Measurements from ENCODE around the gene TNFRSF19. TPM values are rescaled to one million over a fixed set of nuclear protein-coding genes. Genes with fewer than 3 reads are reported as not detected.

The TNFRSF19 gene
- total and polyA plus RNA-seq, 2 of the 13 experiments (the other 11 are each of a cell fraction or from before 2014, with no cell fraction given): 75.3 to 77.7 TPM

- TF ChIP-seq ZSCAN21 (CRISPR knock-in tag; IDR thresholded peaks at IDR 0.05; ENCODE audit: borderline replicate concordance): peak; percentile 55
- TF ChIP-seq ZNF180 (CRISPR knock-in tag; IDR thresholded peaks at IDR 0.05; ENCODE audit: borderline replicate concordance, low read depth): no peak
- TF ChIP-seq CEBPZ (IDR thresholded peaks at IDR 0.05; ENCODE audit: low read length): no peak
- TF ChIP-seq, protein P1, sequence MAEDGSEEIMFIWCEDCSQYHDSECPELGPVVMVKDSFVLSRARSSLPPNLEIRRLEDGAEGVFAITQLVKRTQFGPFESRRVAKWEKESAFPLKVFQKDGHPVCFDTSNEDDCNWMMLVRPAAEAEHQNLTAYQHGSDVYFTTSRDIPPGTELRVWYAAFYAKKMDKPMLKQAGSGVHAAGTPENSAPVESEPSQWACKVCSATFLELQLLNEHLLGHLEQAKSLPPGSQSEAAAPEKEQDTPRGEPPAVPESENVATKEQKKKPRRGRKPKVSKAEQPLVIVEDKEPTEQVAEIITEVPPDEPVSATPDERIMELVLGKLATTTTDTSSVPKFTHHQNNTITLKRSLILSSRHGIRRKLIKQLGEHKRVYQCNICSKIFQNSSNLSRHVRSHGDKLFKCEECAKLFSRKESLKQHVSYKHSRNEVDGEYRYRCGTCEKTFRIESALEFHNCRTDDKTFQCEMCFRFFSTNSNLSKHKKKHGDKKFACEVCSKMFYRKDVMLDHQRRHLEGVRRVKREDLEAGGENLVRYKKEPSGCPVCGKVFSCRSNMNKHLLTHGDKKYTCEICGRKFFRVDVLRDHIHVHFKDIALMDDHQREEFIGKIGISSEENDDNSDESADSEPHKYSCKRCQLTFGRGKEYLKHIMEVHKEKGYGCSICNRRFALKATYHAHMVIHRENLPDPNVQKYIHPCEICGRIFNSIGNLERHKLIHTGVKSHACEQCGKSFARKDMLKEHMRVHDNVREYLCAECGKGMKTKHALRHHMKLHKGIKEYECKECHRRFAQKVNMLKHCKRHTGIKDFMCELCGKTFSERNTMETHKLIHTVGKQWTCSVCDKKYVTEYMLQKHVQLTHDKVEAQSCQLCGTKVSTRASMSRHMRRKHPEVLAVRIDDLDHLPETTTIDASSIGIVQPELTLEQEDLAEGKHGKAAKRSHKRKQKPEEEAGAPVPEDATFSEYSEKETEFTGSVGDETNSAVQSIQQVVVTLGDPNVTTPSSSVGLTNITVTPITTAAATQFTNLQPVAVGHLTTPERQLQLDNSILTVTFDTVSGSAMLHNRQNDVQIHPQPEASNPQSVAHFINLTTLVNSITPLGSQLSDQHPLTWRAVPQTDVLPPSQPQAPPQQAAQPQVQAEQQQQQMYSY (CRISPR knock-in tag; IDR thresholded peaks at IDR 0.05): peak; percentile 77; the same call in 1 of the 2 replicates
- TF ChIP-seq TSC22D2 (CRISPR knock-in tag; IDR thresholded peaks at IDR 0.05; ENCODE audit: borderline replicate concordance): no peak
- TF ChIP-seq GLI4 (CRISPR knock-in tag; IDR thresholded peaks at IDR 0.05; ENCODE audit: borderline replicate concordance): no peak
- TF ChIP-seq ASH2L (IDR thresholded peaks at IDR 0.05; ENCODE audit: insufficient read length, low read depth, low read length): peak; percentile 41
- no peak for TF ChIP-seq ZSCAN25 (CRISPR knock-in tag; IDR thresholded peaks at IDR 0.05)
- TF ChIP-seq DNMT1 (CRISPR knock-in tag; IDR thresholded peaks at IDR 0.05): no peak
- TF ChIP-seq DZIP1 (CRISPR knock-in tag; IDR thresholded peaks at IDR 0.05): peak; percentile 50; the same call in 1 of the 2 replicates
- TF ChIP-seq ZNF768 (CRISPR knock-in tag; IDR thresholded peaks at IDR 0.05): peak; percentile 43; the same call in 1 of the 2 replicates
- no peak for TF ChIP-seq ZNF75D (CRISPR knock-in tag; IDR thresholded peaks at IDR 0.05; ENCODE audit: borderline replicate concordance)
- no peak for TF ChIP-seq ZNF883 (CRISPR knock-in tag; IDR thresholded peaks at IDR 0.05; ENCODE audit: not compliant biosample characterization)
- TF ChIP-seq, protein P2, sequence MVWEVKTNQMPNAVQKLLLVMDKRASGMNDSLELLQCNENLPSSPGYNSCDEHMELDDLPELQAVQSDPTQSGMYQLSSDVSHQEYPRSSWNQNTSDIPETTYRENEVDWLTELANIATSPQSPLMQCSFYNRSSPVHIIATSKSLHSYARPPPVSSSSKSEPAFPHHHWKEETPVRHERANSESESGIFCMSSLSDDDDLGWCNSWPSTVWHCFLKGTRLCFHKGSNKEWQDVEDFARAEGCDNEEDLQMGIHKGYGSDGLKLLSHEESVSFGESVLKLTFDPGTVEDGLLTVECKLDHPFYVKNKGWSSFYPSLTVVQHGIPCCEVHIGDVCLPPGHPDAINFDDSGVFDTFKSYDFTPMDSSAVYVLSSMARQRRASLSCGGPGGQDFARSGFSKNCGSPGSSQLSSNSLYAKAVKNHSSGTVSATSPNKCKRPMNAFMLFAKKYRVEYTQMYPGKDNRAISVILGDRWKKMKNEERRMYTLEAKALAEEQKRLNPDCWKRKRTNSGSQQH (CRISPR knock-in tag; IDR thresholded peaks at IDR 0.05; ENCODE audit: low read depth): no peak
Measured at GRCh38 chr13:23579072-23579895, 9.1 kb downstream of the TNFRSF19 start (continued).
